ENCODE measurements around the gene SLC38A8.
A peak's percentile ranks its signal among the peaks of the same experiment; 100 is the strongest.

SLC38A8 gene

GRCh38 chr16:84042308-84042878 lies at the start of gene SLC38A8:
SLC38A8 (minus strand) TSS chr16:84042795; CDS start chr16:84042157, 638 bp downstream.
- DNase-seq (ENCODE audit: low read depth in 3 of 3): no peak

- DNase-seq (ENCODE audit: low read depth in 3 of 3): no peak
Observed at GRCh38 chr16:84091460-84091859, 48.9 kb upstream of the SLC38A8 start.

GRCh38 chr16:84090211-84090610 lies 47.6 kb upstream of the SLC38A8 start:
- no peak for DNase-seq (ENCODE audit: low read depth in 3 of 3)

GRCh38 chr16:84088695-84089395 lies 46.2 kb upstream of the SLC38A8 start:
- peak; percentile 11 to 48 (median 18) for DNase-seq (ENCODE audit: low read depth in 3 of 3)

GRCh38 chr16:84087466-84088151 lies 45.0 kb upstream of the SLC38A8 start:
- no peak for DNase-seq (ENCODE audit: low read depth in 3 of 3)

GRCh38 chr16:84087001-84087400 lies 44.4 kb upstream of the SLC38A8 start:
- no peak for DNase-seq (ENCODE audit: low read depth in 3 of 3)

- DNase-seq (ENCODE audit: low read depth in 3 of 3): no peak
Observed at GRCh38 chr16:84086341-84086740, 43.7 kb upstream of the SLC38A8 start.

GRCh38 chr16:84085773-84086172 lies 43.2 kb upstream of the SLC38A8 start:
- no peak for DNase-seq (ENCODE audit: low read depth in 3 of 3)

- no peak for DNase-seq (ENCODE audit: low read depth in 3 of 3)
Observed at GRCh38 chr16:84085271-84085667, 42.7 kb upstream of the SLC38A8 start.

GRCh38 chr16:84084570-84085270 lies 42.1 kb upstream of the SLC38A8 start:
- peak; percentile 36 to 60 (median 57) for DNase-seq (ENCODE audit: low read depth in 3 of 3)

- DNase-seq (ENCODE audit: low read depth in 3 of 3): no peak
Observed at GRCh38 chr16:84082835-84083569, 40.4 kb upstream of the SLC38A8 start.

- no peak for DNase-seq (ENCODE audit: low read depth in 3 of 3)
Observed at GRCh38 chr16:84082110-84082509, 39.5 kb upstream of the SLC38A8 start.

- DNase-seq (ENCODE audit: low read depth in 3 of 3): no peak
Observed at GRCh38 chr16:84081446-84081989, 38.9 kb upstream of the SLC38A8 start.

- DNase-seq (ENCODE audit: low read depth in 3 of 3): no peak
Observed at GRCh38 chr16:84080813-84081212, 38.2 kb upstream of the SLC38A8 start.

GRCh38 chr16:84080378-84080777 lies 37.8 kb upstream of the SLC38A8 start:
- DNase-seq (ENCODE audit: low read depth in 3 of 3): no peak

- DNase-seq (ENCODE audit: low read depth in 3 of 3): no peak
Observed at GRCh38 chr16:84079664-84080063, 37.1 kb upstream of the SLC38A8 start.

GRCh38 chr16:84075376-84075775 lies 32.8 kb upstream of the SLC38A8 start:
- no peak for DNase-seq (ENCODE audit: low read depth in 3 of 3)

- DNase-seq (ENCODE audit: low read depth in 3 of 3): no peak
Observed at GRCh38 chr16:84074721-84075120, 32.1 kb upstream of the SLC38A8 start.

- no peak for DNase-seq (ENCODE audit: low read depth in 3 of 3)
Observed at GRCh38 chr16:84072014-84072413, 29.4 kb upstream of the SLC38A8 start.

GRCh38 chr16:84071121-84071520 lies 28.5 kb upstream of the SLC38A8 start:
- DNase-seq (ENCODE audit: low read depth in 3 of 3): no peak

GRCh38 chr16:84069540-84069939 lies 26.9 kb upstream of the SLC38A8 start:
- no peak for DNase-seq (ENCODE audit: low read depth in 3 of 3)

Data from stimulated activated CD4-positive, alpha-beta T cell treated with anti-CD3 and anti-CD28 coated beads, TNF-alpha, amount 100 ng/mL, for 24 hours (primary cell).